HG03439 (cell line): ENCODE data around the gene SLC12A5.
"Not testable (repeated sequence)": the region's sequence is repeated elsewhere in the genome, so short reads cannot be mapped to it uniquely, and the experiment has no call there.

Source experiments
- ATAC-seq: cut with Tn5 transposase; IDR thresholded peaks from one replicate; pipeline ENCODE4 v1.9.1; 2021; ENCODE audit warnings: mild to moderate bottlenecking, moderate library complexity; ENCODE audit not compliant: unreplicated experiment

SLC12A5 gene

DNA sequence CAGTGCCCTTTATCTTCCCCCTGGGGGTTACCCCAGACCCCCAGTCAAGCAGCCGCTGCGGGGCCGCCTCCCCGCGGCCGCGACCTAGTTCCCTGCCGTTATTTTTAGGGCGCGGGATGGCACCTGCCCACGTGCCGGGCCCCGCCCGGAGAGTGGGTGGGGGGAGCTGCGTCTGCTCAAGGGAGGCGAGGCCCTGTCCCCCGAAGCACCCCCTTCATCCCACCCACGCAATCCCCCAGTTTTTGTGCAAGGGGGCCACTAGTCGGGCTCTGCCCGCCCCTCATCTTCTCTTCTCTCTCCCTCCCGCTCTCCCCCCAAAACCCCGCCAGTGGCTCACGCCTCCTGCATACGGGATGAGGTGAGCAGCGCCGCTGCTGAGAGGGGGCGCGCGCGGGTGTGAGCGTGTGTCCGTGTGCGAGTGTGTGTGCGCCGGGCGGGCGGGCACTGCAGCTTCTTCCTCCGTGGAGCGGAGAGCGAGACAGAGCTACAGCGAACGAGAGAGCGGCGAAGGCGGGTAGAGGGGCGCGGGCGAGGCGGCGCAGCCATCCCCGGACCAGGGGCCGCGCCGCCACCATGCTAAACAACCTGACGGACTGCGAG is at the start of gene SLC12A5:
Gene SLC12A5 (plus strand): TSS at position 444 of the 600 bp plus-strand sequence. CDS start 130 bp downstream, at position 574.
- ATAC-seq = no peak

DNA sequence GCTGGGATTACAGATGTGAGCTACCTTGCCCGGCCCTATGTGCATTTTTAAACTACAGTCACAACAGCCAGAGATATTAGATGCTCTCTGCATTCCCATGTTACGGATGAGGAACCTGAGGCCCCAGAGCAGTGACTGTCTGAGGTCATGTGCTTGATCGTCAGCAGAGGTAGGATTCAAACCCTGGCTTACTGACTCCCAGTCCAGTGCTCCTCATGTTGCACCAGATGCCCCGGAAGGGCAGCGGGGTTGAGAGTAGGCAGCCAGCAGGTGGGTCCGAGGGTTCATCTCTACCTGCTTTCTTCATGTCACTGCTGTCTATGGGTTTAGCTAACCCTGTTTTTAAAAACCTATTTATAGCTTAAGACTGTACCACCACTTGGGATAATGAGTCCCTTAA is 47.8 kb upstream of the SLC12A5 start:
- ATAC-seq = no peak

DNA sequence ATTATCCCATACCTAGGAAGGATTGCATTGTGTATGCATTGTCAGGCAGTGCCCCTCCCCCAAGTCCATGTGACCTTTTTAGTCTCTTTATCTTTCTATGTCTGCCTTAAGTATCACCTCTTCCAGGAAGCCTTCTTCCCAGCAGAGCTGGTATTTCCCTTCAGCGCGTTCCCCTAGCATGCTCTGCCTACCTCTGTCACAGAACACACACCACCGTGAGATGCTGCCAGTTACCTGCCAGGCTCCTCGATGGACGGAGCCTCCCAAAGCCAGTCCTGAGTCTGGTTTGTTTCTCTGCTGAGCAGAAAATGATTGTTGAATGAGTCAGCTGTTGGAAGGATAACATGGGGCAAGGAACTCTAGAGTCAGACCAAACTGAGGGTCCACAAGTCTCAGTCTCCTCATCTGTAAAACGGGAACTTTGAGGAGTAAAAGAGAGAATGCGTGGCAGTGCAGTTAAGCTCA is 45.7 kb upstream of the SLC12A5 start:
- no peak for ATAC-seq

DNA sequence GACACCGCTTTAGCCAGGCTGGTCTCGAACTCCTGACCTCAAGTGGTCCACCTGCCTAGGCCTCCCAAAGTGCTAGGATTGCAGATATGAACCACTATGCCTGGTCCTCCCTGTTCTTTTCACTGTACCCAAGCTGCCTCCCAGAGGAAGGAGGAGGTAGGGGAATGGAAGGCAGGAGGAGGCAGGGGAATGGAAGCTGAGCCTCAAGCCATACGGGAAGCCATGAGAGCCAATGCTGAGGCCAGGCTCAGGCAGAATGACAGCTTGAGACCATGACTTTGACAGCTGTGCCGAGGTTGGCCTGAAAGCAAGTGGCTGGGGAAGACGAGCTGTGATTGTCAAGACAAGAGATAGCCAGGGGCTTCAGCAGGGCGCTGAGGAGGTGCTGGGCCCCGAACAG is 43.4 kb upstream of the SLC12A5 start:
- no peak for ATAC-seq

DNA sequence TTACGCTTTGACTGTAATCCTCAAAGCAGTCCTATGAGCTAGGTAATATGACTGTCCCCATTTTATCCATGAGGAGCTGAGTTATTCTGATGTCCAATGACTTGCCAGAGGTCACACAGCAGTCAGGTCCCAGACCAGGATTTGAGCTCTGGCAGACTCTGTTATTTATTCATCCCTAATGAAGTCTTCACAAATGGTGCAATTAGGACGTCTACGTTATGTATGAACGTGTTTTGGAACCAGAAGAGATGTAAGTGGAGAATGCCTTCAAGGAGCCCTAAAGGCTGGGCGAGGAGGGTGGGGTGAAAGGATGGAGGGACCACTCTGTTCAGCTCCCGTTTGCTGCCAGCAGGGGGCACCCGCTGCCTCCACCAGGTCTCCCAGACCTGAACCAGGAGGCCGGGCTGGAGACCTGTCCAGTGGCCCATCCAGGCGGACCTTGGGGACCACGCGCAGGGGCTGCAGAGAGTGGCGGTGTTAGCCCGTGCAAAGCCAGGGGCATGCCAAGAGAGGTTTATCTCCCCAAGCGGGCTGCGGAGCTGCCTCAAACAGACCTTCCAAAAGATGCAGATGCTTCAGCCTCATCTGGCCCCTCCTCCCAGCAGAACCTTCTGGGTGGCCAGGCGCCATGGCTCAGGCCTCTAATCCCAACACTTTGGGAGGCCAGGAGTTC is 41.8 kb upstream of the SLC12A5 start:
- no peak for ATAC-seq

DNA sequence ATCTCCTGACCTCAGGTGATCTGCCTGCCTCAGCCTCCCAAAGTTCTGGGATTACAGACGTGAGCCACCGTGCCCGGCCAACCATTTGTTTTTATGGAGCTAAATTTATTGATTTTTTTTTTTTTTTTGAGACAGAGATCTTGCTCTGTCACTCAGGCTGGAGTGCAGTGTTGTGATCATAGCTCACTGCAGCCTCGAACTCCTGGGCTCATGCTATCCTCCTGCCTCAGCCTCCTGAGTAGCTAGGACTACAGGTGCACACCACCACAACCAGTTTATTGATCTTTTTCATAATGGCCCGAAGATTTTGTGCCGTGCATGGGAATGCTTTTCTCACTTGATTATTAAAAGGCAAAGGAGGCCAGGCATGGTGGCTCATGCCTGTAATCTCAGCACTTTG is 40.2 kb upstream of the SLC12A5 start:
- ATAC-seq = not testable (repeated sequence)

DNA sequence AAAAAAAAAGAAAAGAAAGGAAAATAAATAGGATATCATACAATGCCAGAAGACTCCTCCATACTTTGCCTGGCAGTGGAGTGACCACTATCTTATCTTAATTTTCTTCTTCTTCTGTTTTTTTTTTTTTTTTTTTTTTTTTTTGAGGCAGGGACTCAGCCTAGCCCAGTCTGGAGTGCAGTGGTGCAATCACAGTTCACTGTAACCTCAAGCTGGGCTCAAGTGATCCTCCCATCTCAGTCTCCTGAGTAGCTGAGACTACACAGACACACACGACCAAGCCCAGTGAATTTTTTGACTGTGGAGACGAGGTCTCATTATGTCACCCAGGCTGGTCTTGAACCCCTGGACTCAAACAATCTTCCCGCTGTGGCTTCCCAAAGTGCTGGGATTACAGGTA is 37.4 kb upstream of the SLC12A5 start:
- no peak for ATAC-seq

DNA sequence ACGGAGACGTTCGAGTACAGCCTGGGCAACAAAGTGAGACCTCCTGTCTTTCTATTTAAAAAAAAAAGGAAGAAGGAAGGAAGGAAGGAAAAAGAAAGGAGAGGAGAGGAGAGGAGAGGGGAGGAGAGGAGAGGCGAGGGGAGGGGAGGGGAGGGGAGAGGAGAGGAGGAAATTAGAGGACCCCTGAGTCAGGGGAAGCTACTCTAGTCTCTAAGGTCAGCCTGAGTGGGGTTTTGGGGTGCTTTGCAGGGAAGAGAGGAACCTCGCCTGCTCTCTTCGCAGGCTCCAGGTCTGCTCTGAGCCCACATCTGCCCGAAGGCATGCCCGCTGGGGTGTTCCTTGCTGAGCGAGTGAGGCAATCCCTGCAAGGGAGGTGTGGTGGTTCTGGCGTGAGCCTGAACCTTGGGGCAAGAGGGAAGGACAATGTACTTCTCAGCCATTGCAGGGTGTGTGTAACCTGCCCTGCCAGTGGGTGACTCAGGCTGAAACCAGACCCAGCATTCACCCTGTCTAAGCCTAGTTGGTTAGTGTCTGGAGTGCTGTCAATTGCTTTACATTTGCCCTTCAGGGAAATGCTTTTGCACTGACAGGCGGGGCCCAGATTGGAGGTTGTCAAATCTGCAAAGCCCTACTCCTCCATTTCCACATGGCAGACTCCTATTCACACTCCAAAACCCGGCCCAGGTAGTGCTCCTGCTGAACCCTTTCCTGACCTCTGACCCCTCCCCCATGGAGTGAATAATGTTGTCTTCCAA is 35.6 kb upstream of the SLC12A5 start:
- no peak for ATAC-seq

DNA sequence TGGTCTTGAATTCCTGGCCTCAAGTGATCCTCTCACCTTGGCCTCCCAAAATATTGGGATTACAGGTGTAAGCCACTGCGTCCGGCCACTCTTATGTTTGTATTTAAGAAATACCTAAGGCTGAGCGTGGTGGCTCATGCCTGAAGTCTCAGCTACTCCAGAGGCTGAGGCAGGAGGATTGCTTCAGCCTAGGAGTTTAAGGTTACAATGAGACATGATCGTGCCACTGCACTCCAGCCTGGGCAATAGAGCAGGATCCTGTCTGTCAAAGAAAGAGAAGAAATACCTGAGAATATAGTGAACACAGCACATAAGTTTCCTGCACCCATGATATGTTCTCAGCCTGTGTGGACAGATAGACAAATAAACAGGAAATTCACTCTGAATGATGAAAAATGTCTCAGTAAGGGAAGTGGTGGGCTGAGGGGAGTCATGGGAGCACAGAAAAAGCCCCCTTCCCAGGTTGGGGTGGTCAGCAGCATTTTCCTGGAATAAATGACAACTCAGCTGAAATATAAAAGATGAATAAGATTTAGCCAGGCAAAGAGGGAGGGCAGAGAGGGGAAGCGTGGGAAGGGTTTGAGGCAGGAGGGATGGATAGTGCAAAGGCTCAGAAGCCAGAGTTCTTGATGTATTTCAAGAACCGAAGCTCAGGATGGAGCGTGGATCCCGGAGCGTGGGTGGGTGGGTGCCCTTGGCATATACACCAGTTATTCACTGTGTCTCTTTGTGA is 34.1 kb upstream of the SLC12A5 start:
- no peak for ATAC-seq

DNA sequence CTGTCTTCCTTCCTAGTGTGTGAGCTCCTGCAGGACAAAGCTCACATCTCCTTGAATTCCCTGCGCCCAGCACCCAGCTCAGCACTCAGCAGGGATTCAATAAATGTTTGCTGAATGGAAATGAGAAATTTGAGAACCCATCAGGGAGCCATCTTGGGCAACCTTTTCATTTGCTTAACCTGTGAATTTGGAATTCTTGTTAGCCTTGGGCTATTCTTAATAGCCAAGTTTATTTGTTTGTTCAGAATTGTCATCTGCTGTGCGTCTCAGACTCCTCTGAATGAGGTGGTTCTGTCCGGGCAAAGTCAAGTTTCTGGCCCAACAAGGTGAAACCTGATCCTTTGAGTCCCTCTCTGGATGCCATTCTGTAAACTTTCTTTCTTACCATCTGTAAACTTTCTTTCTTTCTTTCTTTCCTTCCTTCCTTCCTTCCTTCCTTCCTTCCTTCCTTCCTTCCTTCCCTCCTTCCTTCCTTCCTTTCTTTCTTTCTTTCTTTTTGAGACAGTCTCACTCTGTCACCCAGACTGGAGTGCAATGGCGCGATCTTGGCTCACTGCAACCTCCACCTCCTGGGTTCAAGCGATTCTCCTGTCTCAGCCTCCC is 33.4 kb upstream of the SLC12A5 start:
- not testable (repeated sequence) for ATAC-seq

DNA sequence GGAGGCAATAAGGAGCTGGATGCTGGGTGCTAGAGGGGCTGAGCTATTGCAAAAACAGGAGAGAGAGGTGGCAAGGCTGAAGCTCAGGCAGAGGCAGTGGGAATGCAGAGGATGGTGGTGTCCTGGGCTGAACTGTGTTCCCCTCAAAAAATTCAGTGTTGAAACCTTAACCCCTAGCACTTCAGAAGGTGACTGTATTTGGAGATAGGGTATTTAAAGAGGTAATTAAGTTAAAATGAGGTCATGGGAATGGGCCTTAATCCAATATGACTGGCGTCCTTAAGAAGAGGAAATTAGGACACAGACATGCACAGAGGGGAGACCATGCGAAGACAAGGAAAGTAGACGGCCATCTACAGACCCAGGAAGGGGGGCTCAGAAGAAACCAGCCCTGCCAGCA is 31.8 kb upstream of the SLC12A5 start:
- no peak for ATAC-seq

DNA sequence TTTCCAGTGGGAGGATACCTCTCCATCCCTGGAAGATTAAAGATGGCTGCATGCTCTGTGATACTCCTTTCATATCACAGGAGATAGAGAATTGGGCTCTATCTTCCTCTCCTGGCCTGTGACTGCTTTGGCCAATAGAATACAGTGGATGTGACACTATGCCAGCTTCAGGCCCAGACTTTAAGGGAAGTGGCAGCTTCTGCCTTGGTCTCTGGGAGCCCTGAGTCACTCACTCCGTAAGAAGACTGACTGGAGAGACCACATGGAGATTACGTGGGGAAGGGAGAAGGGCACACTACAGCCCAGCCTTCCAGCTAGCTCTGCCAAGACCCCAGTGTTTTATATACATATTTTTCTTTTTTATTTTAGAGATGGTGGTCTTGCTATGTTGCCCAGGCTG is 30.7 kb upstream of the SLC12A5 start:
- no peak for ATAC-seq

DNA sequence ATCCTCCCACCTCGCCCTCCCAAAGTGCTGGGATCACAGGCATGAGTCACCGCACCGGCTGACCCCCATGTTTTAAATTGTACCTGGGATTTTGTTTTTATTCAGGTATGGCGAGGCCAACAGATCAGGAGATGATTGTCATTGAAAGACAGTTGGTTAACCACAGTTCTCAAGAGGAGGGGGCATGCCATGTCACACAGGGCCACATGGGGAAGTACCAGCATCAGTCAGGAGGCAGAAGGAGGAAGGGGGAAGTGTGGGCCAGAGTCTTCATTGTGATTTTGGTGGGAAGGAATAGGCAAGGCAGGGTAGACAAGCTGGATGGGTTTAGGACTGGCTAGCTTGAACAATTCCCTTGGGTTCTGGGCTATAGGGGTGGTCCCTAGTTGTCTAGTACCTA is 30.3 kb upstream of the SLC12A5 start:
- no peak for ATAC-seq

DNA sequence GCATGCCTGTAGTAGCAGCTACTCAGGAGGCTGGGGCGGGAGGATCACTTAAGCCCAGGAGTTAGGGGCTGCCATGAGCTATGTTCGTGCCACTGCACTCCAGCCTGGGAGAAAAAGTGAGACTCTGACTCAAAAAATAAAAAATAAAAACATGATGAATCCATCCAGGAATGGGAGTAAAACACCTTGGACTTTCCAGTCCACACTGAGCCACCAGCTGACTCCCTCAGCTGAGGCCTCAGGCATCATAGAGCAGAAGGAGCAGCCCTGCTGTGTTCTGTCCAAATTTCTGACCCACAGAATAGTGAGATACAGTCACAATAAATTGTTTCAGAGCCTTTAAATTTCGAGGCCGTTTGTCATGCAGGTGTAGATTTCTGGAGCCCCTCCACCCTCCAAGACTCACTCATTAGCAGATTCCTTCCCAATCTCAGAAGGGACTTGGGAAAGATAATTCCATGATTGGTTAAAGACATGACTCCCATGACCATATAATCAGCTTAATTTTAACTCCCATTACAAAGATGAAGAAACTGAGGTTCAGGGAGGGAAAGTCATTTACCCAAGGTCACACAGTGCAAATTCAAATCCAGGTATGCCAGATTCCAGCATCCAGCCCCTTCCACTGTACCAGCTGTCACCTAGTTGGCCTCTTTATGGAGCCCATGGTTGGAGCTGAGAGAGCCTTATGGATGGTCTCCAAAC is 29.3 kb upstream of the SLC12A5 start:
- no peak for ATAC-seq

DNA sequence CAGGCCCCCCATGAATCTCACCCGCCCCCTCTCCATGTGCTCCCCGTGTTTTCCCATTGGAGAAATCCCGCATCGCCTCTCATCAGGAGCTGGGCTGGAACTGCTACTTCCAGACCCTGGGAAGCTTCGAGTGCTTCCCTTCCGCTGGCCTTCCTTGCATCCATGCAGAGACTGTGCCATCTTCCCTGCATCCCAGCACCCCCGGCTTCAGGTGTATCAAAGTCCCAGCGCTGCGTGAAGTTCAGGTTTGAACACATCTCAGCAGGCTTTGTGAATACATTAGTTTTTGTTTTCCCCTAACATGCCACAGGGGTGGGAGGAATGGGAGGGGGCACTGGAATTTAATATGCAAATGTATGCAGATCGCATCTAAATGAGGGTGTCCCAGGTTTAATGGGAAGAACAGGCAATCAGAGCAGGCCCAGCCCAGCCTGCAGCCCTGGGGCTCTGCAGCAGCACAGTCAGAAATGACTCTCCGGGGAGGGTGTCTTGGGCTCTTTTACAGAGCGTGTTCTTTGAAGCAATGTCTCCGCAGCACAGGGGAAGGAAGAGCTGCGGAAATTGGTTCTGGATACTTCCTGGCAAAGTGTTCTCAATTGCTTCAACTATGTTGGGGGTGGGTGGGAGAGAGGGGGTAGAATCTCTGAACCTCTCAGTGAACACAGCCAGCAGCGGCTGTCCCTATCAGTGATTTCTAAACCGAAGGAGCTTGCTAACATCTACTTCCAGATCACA is 28.6 kb upstream of the SLC12A5 start:
- ATAC-seq = no peak

DNA sequence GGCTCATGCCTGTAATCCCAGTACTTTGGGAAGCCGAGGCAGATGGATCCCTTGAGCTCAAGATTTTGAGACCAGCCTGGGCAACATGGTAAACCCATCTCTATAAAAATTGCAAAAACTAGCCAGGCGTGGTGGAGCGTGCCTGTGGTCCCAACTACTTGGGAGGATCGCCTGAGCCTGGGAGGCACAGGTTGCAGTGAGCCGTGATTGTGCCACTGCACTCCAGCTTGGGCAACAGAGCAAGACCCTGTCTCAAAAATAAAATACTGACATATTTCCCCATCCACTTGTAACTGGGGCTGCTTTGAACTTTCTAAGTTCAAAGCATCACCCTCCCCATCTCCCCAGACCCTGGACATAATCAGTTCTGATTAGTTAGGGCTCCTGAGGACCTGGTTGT is 27.5 kb upstream of the SLC12A5 start:
- no peak for ATAC-seq

DNA sequence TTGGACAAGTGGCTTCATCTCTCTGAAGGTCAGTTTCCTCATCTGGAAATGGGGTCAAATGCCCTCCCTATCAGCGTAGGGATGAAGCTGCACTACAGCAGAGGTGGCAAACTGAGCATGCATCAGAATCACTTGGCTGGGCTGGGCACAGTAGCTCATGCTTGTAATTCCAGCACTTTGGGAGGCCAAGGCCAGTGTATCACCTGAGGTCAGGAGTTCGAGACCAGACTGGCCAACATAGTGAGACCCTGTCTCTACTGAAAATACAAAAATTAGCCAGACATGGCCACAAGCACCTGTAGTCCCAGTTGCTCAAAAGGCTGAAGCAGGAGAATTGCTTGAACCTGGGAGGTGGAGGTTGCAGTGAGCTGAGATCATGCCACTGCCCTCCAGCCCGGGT is 27.0 kb upstream of the SLC12A5 start:
- no peak for ATAC-seq

DNA sequence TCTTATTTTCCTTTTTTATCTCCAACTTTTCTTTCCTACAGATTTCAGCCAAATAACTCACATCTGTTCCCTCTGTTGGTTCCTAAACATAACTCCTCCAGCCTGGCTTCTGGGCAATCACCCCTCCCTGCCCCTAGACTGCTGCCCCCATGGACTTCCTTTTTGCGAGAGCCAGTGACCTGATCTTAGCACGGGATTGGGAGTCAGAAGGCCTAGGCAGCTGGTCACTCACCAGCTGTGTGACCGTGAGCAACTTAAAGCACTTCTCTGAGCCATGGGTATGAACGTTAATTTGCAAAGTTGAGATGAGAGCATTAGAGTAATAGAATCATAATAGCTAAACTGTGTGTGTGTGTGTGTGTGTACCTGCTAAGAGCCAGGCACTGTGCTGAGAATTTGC is 24.8 kb upstream of the SLC12A5 start:
- ATAC-seq = no peak

DNA sequence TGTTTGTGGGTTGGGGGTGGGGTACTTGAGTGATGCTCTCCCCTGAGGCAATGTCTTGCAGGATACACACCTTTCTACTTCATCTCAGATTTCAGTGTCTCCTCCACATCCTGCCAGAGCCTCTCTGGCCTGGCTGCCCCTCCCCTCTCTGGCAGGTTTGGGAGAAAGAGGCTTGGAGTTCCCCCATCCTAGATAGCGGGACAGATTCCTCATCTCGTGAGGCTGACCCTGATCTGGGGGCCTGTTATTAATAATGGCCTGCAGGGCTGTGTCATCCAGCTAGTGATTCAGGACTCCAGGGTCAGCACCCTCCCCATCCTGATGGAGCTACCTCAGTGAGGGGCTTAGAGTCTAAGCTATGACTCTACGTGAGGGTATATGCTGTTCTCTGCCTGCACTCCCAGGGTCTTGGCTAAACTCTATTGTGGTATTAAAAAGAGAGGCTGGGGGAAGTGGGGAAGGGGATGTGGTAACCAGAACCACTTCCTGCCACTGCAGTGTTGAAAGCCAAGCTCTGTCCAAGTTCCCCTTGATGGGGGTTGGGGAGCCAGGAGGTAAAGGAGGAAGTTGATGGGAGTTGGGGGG is 24.0 kb upstream of the SLC12A5 start:
- no peak for ATAC-seq
